HG03066 (cell line): ENCODE measurements around the gene MAP2K4.
"Not testable (repeated sequence)": the region's sequence is repeated elsewhere in the genome, so short reads cannot be mapped to it uniquely, and the experiment has no call there.

Source experiments
- ATAC-seq: cut with Tn5 transposase; IDR thresholded peaks from one replicate; pipeline ENCODE4 v1.9.1; 2021; ENCODE audit warnings: low read depth; ENCODE audit not compliant: unreplicated experiment

MAP2K4 gene

GRCh38 chr17:12134587-12134986, 113.9 kb downstream of the MAP2K4 start:
- ATAC-seq = no peak

GRCh38 chr17:12136243-12136642, 115.6 kb downstream of the MAP2K4 start:
- no peak for ATAC-seq

- no peak for ATAC-seq
Observed at GRCh38 chr17:12136646-12137045, 116.0 kb downstream of the MAP2K4 start.

GRCh38 chr17:12137859-12138258, 117.2 kb downstream of the MAP2K4 start:
- no peak for ATAC-seq

- no peak for ATAC-seq
Observed at GRCh38 chr17:12140685-12141084, 120.0 kb downstream of the MAP2K4 start.

GRCh38 chr17:12162187-12162586, 141.5 kb downstream of the MAP2K4 start:
- not testable (repeated sequence) for ATAC-seq

GRCh38 chr17:12164085-12164484, 143.4 kb downstream of the MAP2K4 start:
- ATAC-seq = no peak

- ATAC-seq = no peak
Observed at GRCh38 chr17:12178644-12179330, 158.1 kb downstream of the MAP2K4 start.

GRCh38 chr17:12180644-12181261, 160.1 kb downstream of the MAP2K4 start:
- ATAC-seq = no peak

- no peak for ATAC-seq
Observed at GRCh38 chr17:12187658-12188057, 167.0 kb downstream of the MAP2K4 start.

GRCh38 chr17:12193144-12193735, 172.6 kb downstream of the MAP2K4 start:
- no peak for ATAC-seq
